Vagina (tissue), 2 donors: ENCODE results near the gene CEP85. TPM values are rescaled to one million over a fixed set of nuclear protein-coding genes. Genes with fewer than 3 reads are reported as not detected.

Source experiments
- DNase-seq, 2 donors: peaks; one replicate each; pipeline ENCODE4 v3.0.0-alpha.2; 2017; ENCODE audit errors: extremely low spot score in 2 of 2
- H3K27ac ChIP-seq: fragments of 200-600 bp; sonication (generic); one replicate; pipeline ENCODE4 v1.5.1; 2019
- H3K27me3 ChIP-seq: fragments of 200-600 bp; sonication (generic); one replicate; pipeline ENCODE4 v1.5.1; 2019
- H3K36me3 ChIP-seq, 2 donors: fragments of 200-600 bp; sonication (generic); one replicate each; pipeline ENCODE4 v1.5.1; 2017 to 2019
- H3K4me1 ChIP-seq: fragments of 200-600 bp; sonication (generic); one replicate; pipeline ENCODE4 v1.5.1; 2019
- H3K4me3 ChIP-seq, 2 donors: fragments of 200-600 bp; sonication (generic); 1 replicate in 1 of 2; 2 replicates in 1 of 2; pipeline ENCODE4 v1.5.1; 2016 to 2019
- H3K9me3 ChIP-seq: fragments of 200-600 bp; sonication (generic); one replicate; pipeline ENCODE4 v1.5.1; 2019
- CTCF ChIP-seq, 3 experiments: fragments of 450-650 bp in 2 of 3; fragments of 200-600 bp in 1 of 3; sonication (generic) in 1 of 3; IDR thresholded peaks; one replicate each; pipeline ENCODE4 v1.5.1; 2017 to 2019; ENCODE audit warnings: antibody characterized with exemption in 3 of 3, mild to moderate bottlenecking in 2 of 3, moderate library complexity in 2 of 3
- POLR2A ChIP-seq, 2 donors: fragments of 450-650 bp; IDR thresholded peaks; one replicate each; pipeline ENCODE4 v1.6.1; 2017; ENCODE audit warnings: antibody characterized with exemption in 2 of 2, mild to moderate bottlenecking in 2 of 2, moderate library complexity in 2 of 2
- POLR2AphosphoS5 ChIP-seq, 2 donors: sonication (generic); formaldehyde crosslinking; IDR thresholded peaks; one replicate each; pipeline ENCODE4 v1.9.0; 2017; ENCODE audit warnings: antibody characterized with exemption in 2 of 2, mild to moderate bottlenecking in 2 of 2, low read depth in 1 of 2; ENCODE audit not compliant: insufficient read depth in 1 of 2
- intact Hi-C: fragments of 100-400 bp; cut with DNase I; formaldehyde crosslinking; loops from one replicate; pipeline ENCODE4 v1.15.1; 2023
- total RNA-seq: library from RNA; depleted of rRNA; stranded (reverse); fragments of >200 nt; gene quantifications from one replicate; pipeline ENCODE4 v1.2.3, GENCODE V29; 2016

CEP85 gene
- total RNA-seq, 1 donor from 2014 or later = 9.1 TPM

DNA sequence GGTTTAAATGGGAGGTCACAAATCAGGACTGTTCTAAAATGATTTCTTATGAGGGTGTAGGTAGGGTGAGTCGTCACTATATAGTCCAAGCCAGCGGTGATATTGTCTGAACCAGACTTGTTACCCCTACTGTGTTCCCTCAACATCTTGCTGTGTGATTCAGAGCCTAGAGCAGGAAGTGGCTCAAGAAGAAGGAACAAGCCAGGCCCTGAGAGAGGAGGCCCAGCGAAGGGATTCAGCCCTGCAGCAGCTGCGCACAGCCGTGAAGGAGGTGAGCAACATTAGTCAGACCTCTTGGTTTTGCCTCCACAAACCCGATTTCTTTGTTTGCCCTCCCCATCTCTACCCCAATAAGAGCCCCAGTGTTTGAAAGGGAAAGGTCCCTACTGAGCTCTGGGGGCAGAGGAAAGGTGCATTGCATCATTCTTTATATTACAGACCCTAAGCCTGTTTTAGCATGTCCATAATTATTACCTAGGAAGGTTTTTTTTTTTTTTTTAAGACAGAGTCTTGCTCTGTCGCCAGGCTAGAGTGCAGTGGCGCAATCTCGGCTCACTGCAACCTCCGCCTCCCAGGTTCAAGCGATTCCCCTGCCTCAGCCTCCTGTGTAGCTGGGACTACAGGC is 40.9 kb downstream of the CEP85 start:
- H3K27ac ChIP-seq = peak overlapping the region; percentile 95
- DNase-seq = no peak
- peaks cover 49% of the 10 kb centered on the region for H3K4me1 ChIP-seq
- no peak overlapping the region for H3K4me3 ChIP-seq
- H3K27me3 ChIP-seq = no peaks in the 10 kb centered on the region
- no peaks in the 10 kb centered on the region for H3K9me3 ChIP-seq
- peaks cover 0 to 6% of the 10 kb centered on the region in 2 donors for H3K36me3 ChIP-seq
- intact Hi-C loops = loop anchor here (1.0 kb wide), 1 partner anchor 22 kb away; no protein-coding TSS in a partner anchor
- TF ChIP-seq POLR2AphosphoS5 (IDR thresholded peaks at IDR 0.05; ENCODE audit: insufficient read depth in 1 of 2, low read depth in 1 of 2) (no peak), POLR2A (IDR thresholded peaks at IDR 0.05) (no peak)

DNA sequence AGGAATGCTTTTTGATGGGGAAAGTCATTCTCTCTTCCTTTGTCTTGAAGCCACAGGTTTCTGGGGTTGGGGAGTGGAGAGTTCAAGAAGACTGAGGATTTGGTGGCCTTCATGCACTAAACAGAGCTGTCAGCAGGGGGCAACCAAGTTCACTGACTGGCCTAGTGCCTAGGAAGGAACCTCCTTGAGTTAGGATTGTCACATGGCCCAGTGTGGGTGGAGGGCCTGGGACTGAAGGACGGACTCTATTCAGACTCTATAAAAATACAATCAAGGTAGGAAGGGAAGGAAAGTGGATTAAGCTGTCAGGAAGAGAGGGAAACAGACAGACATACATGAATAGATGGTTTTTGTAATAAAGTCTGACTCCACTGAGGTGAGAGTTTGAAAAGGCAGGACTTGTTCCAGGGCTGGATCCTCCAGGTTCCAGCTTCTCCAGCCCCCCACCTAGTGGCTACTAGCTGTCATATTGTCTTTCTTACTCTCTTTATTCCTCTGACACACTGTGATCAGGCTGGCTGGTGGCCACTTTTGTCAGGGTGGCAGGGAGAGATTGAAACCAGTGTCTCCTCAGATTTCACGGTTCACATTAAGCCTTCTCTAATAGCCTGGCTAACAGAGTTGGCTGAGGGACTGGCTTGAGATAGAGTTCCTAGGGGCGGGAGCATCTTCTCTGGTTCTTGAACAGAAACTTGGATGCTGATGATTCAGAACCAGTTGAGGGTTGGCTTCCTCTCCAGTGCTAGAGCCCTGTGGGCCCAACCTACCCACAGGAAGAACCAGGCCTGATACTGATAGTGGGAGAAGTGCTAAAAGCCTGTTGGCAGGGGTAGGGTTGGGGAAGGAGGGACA is 41.8 kb downstream of the CEP85 start:
- no peak overlapping the region for H3K4me3 ChIP-seq
- DNase-seq = no peak
- H3K4me1 ChIP-seq = peaks cover 57% of the 10 kb centered on the region
- peak overlapping the region; percentile 95 for H3K27ac ChIP-seq
- intact Hi-C loops = no loop called here
- TF ChIP-seq CTCF (IDR thresholded peaks at IDR 0.05) (peak; percentile 74 to 95 (median 88)), POLR2A (IDR thresholded peaks at IDR 0.05) (no peak), POLR2AphosphoS5 (IDR thresholded peaks at IDR 0.05; ENCODE audit: insufficient read depth in 1 of 2, low read depth in 1 of 2) (peak in 1 of 2 donors; percentile 58)
- no peaks in the 10 kb centered on the region for H3K27me3 ChIP-seq
- no peaks in the 10 kb centered on the region for H3K9me3 ChIP-seq
- no peaks in the 10 kb centered on the region for H3K36me3 ChIP-seq

GRCh38 chr1:26276432-26276838 is 42.4 kb downstream of the CEP85 start:
- Histone ChIP-seq H3K9me3 (no peaks in the 10 kb centered on the region), H3K4me1 (peaks cover 63% of the 10 kb centered on the region), H3K27ac (peak overlapping the region; percentile 95), H3K4me3 (no peak overlapping the region), H3K36me3 (peaks cover 0 to 2% of the 10 kb centered on the region in 2 donors), H3K27me3 (no peaks in the 10 kb centered on the region)
- intact Hi-C loops = no loop called here
- TF ChIP-seq POLR2A (IDR thresholded peaks at IDR 0.05) = no peak
- TF ChIP-seq POLR2AphosphoS5 (IDR thresholded peaks at IDR 0.05; ENCODE audit: insufficient read depth in 1 of 2, low read depth in 1 of 2) = peak in 1 of 2 donors; percentile 34
- peak in 1 of 2 donors; percentile 93 for DNase-seq

- Histone ChIP-seq H3K4me3 (no peak overlapping the region), H3K36me3 (peaks cover 0 to 8% of the 10 kb centered on the region in 2 donors), H3K27me3 (no peaks in the 10 kb centered on the region), H3K4me1 (peaks cover 71% of the 10 kb centered on the region), H3K9me3 (no peaks in the 10 kb centered on the region), H3K27ac (peak overlapping the region; percentile 95)
- no peak for DNase-seq
- TF ChIP-seq CTCF (IDR thresholded peaks at IDR 0.05) (no peak), POLR2A (IDR thresholded peaks at IDR 0.05) (no peak), POLR2AphosphoS5 (IDR thresholded peaks at IDR 0.05; ENCODE audit: insufficient read depth in 1 of 2, low read depth in 1 of 2) (no peak)
- intact Hi-C loops = no loop called here
These were observed 43.3 kb downstream of the CEP85 start for GRCh38 chr1:26277261-26277661.

DNA sequence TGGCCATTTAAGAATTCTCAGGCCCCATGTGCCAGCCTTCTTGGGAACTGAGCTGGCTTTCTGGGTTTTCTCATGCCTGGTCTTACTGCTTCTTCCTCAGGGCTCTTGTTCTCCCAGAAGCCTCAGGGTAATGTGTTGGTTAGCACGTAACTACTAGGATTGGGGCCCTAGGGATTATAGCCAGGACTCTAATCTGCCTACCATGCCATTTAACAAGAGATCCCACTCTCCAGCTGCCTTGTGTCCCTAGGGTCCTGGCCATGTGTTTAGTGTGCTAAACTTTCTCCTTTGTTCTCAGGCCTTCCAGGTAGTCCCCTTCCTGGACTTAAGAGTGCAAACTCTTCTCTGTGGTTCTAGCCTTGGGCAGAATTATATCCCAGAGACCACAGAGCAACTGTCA is 43.7 kb downstream of the CEP85 start:
- Histone ChIP-seq H3K4me1 (peaks cover 76% of the 10 kb centered on the region), H3K4me3 (no peak overlapping the region), H3K27ac (peak overlapping the region; percentile 95), H3K36me3 (peaks cover 0 to 8% of the 10 kb centered on the region in 2 donors), H3K9me3 (no peaks in the 10 kb centered on the region), H3K27me3 (no peaks in the 10 kb centered on the region)
- intact Hi-C loops = no loop called here
- no peak for DNase-seq
- TF ChIP-seq CTCF (IDR thresholded peaks at IDR 0.05) (no peak), POLR2A (IDR thresholded peaks at IDR 0.05) (no peak), POLR2AphosphoS5 (IDR thresholded peaks at IDR 0.05; ENCODE audit: insufficient read depth in 1 of 2, low read depth in 1 of 2) (no peak)
